DOHH2 (cell line): ENCODE data around the gene LCMT1.

ENCODE experiments used
- H3F3A ChIP-seq: fragments of 200-600 bp; sonication (generic), shearing (Covaris generic); 2 replicates; pipeline ENCODE4 v1.6.0; 2016; ENCODE audit warnings: antibody characterized with exemption, mild to moderate bottlenecking; ENCODE audit not compliant: control insufficient read depth, insufficient read depth
- H3K27ac ChIP-seq: fragments of 200-600 bp; sonication (generic); 2 replicates; pipeline ENCODE4 v1.5.1; 2014; ENCODE audit warnings: low read depth, mild to moderate bottlenecking, low read length, moderate library complexity
- H3K27me3 ChIP-seq: fragments of 200-600 bp; sonication (generic); 2 replicates; pipeline ENCODE4 v1.6.1; 2014; ENCODE audit warnings: mild to moderate bottlenecking, low read length, mixed read lengths; ENCODE audit not compliant: control insufficient read depth
- H3K36me3 ChIP-seq: fragments of 200-600 bp; sonication (generic); 2 replicates; pipeline ENCODE4 v1.6.1; 2014; ENCODE audit warnings: mild to moderate bottlenecking, low read length, moderate library complexity, mixed read lengths; ENCODE audit not compliant: control insufficient read depth
- H3K4me1 ChIP-seq: fragments of 200-600 bp; sonication (generic); 2 replicates; pipeline ENCODE4 v1.6.1; 2014; ENCODE audit warnings: mild to moderate bottlenecking, low read length, mixed read lengths; ENCODE audit not compliant: control insufficient read depth
- H3K4me2 ChIP-seq: fragments of 200-600 bp; sonication (generic); 2 replicates; pipeline ENCODE4 v1.6.0; 2014; ENCODE audit warnings: mild to moderate bottlenecking, low read length, moderate library complexity
- H3K4me3 ChIP-seq: fragments of 200-600 bp; sonication (generic); 2 replicates; pipeline ENCODE4 v1.5.1; 2014; ENCODE audit warnings: mild to moderate bottlenecking, low read length, mixed read lengths
- H3K79me2 ChIP-seq: fragments of 200-600 bp; sonication (generic); 2 replicates; pipeline ENCODE4 v1.6.1; 2014; ENCODE audit warnings: mild to moderate bottlenecking, low read length, mixed read lengths; ENCODE audit not compliant: control insufficient read depth
- H3K9me2 ChIP-seq: fragments of 200-600 bp; sonication (generic); replicated peaks from 2 replicates; pipeline ENCODE4 v1.6.1; 2014; ENCODE audit warnings: mild to moderate bottlenecking, low read length, mixed read lengths; ENCODE audit not compliant: control insufficient read depth
- H3K9me3 ChIP-seq: fragments of 200-600 bp; sonication (generic); 2 replicates; pipeline ENCODE4 v1.6.1; 2014; ENCODE audit warnings: antibody characterized with exemption, low read length, mixed read lengths; ENCODE audit not compliant: control insufficient read depth, insufficient read depth
- H4K20me1 ChIP-seq: fragments of 200-600 bp; sonication (generic); 2 replicates; pipeline ENCODE4 v1.6.0; 2014; ENCODE audit warnings: low read depth, mild to moderate bottlenecking, antibody characterized with exemption, low read length, moderate library complexity; ENCODE audit not compliant: control insufficient read depth, insufficient read depth
- CTCF ChIP-seq: fragments of 200-600 bp; sonication (generic); IDR thresholded peaks from one replicate; pipeline ENCODE4 v1.5.1; 2014; ENCODE audit warnings: antibody characterized with exemption, mild to moderate bottlenecking, low read depth, low read length; ENCODE audit not compliant: poor library complexity, severe bottlenecking
- EZH2phosphoT487 ChIP-seq: fragments of 200-600 bp; sonication (generic); IDR thresholded peaks from 2 replicates; pipeline ENCODE4 v1.6.1; 2017; ENCODE audit warnings: borderline replicate concordance, mild to moderate bottlenecking, antibody characterized with exemption, low read length, moderate library complexity, mixed read lengths

Gene LCMT1

GRCh38 chr16:25140459-25140858 lies 28.9 kb downstream of the LCMT1 start:
- no peaks in the 10 kb centered on the region for H3K27me3 ChIP-seq
- TF ChIP-seq CTCF, result no peak
- TF ChIP-seq EZH2phosphoT487, result no peak
- no peaks in the 10 kb centered on the region for H3K9me2 ChIP-seq
- H4K20me1 ChIP-seq, result 0 out of 2 replicates have a peak, but pooled peaks cover 5% of the 10 kb centered on the region
- no peak overlapping the region for H3K27ac ChIP-seq
- H3K4me1 ChIP-seq, result no peaks in the 10 kb centered on the region
- H3K9me3 ChIP-seq, result no peaks in the 10 kb centered on the region
- H3K36me3 ChIP-seq, result peaks cover 8% of the 10 kb centered on the region; the same call in 1 of the 2 replicates
- no peak overlapping the region for H3K4me2 ChIP-seq
- H3K4me3 ChIP-seq, result no peak overlapping the region
- H3F3A ChIP-seq, result no peaks in the 10 kb centered on the region
- no peaks in the 10 kb centered on the region for H3K79me2 ChIP-seq

- Histone ChIP-seq H3K4me2 (no peak overlapping the region), H3K9me2 (no peaks in the 10 kb centered on the region), H3K4me1 (no peaks in the 10 kb centered on the region), H3F3A (no peaks in the 10 kb centered on the region), H4K20me1 (0 out of 2 replicates have a peak, but pooled peaks cover 5% of the 10 kb centered on the region), H3K9me3 (no peaks in the 10 kb centered on the region), H3K36me3 (0 out of 2 replicates have a peak, but pooled peaks cover 6% of the 10 kb centered on the region), H3K27ac (no peak overlapping the region), H3K27me3 (no peaks in the 10 kb centered on the region), H3K79me2 (no peaks in the 10 kb centered on the region), H3K4me3 (no peak overlapping the region)
- TF ChIP-seq EZH2phosphoT487 (no peak), CTCF (no peak)
These were observed 30.1 kb downstream of the LCMT1 start for GRCh38 chr16:25141648-25142047.

GRCh38 chr16:25143928-25144327 lies 32.4 kb downstream of the LCMT1 start:
- no peaks in the 10 kb centered on the region for H3K4me1 ChIP-seq
- H3K4me3 ChIP-seq, result no peak overlapping the region
- H3K79me2 ChIP-seq, result no peaks in the 10 kb centered on the region
- H3K4me2 ChIP-seq, result no peak overlapping the region
- H4K20me1 ChIP-seq, result 0 out of 2 replicates have a peak, but pooled peaks cover 5% of the 10 kb centered on the region
- TF ChIP-seq EZH2phosphoT487 (no peak), CTCF (peak; percentile 9)
- no peaks in the 10 kb centered on the region for H3K9me3 ChIP-seq
- no peaks in the 10 kb centered on the region for H3K27me3 ChIP-seq
- no peaks in the 10 kb centered on the region for H3K9me2 ChIP-seq
- no peak overlapping the region for H3K27ac ChIP-seq
- 0 out of 2 replicates have a peak, but pooled peaks cover 6% of the 10 kb centered on the region for H3K36me3 ChIP-seq
- no peaks in the 10 kb centered on the region for H3F3A ChIP-seq
